T-cell (primary cell): ENCODE results near the gene ANKEF1. TPM values are rescaled to one million over a fixed set of nuclear protein-coding genes. Genes with fewer than 3 reads are reported as not detected.
A peak's percentile ranks its signal among the peaks of the same experiment; 100 is the strongest.

Source experiments
- ATAC-seq, 4 experiments: fragments of 200-7000 bp in 3 of 4; fragments of 150-1000 bp in 1 of 4; cut with Tn5 transposase; replicated peaks in 1 of 4; 1 replicate in 3 of 4; 2 replicates in 1 of 4; pipeline ENCODE4 v1.10.0; 2021; ENCODE audit warnings: moderate library complexity in 3 of 4, mild to moderate bottlenecking in 2 of 4, moderate number of reproducible peaks in 1 of 4
- CTCF ChIA-PET, 2 donors: fragments of 300-600 bp; sonication (Branson Sonifier 250); formaldehyde crosslinking; loops; one replicate each; lab custom pipeline; 2022; ENCODE audit warnings: antibody characterized with exemption in 2 of 2; lab: Charles Lee
- POLR2A ChIA-PET, 2 donors: fragments of 300-600 bp; sonication (Branson Sonifier 250); formaldehyde crosslinking; loops; one replicate each; lab custom pipeline; 2022; ENCODE audit warnings: antibody characterized with exemption in 2 of 2; lab: Charles Lee
- DNase-seq, 35 experiments: peaks; one replicate each; pipeline versions ENCODE4 v3.0.0 to v3.0.0-alpha.2; 2013 to 2023
- H3K27ac ChIP-seq: one replicate; pipeline ENCODE4 v1.5.1; 2013; ENCODE audit warnings: low read length
- H3K27me3 ChIP-seq, 2 experiments: replicated peaks in 1 of 2; 1 replicate in 1 of 2; 2 replicates in 1 of 2; pipeline versions ENCODE4 v1.6.1 to v1.7.0; 2013; ENCODE audit warnings: low read length in 1 of 2, mixed read lengths in 1 of 2; ENCODE audit not compliant: control insufficient read depth in 2 of 2, insufficient read depth in 2 of 2; ENCODE audit errors: extremely low read depth in 1 of 2
- H3K36me3 ChIP-seq, 2 donors: 1 replicate in 1 of 2; 2 replicates in 1 of 2; pipeline versions ENCODE4 v1.6.1 to v1.7.0; 2013; ENCODE audit warnings: low read length in 1 of 2; ENCODE audit not compliant: control insufficient read depth in 2 of 2, insufficient read depth in 1 of 2; ENCODE audit errors: extremely low read depth in 1 of 2
- H3K4me1 ChIP-seq, 2 experiments: 1 replicate in 1 of 2; 2 replicates in 1 of 2; pipeline versions ENCODE4 v1.6.1 to v1.7.0; 2013; ENCODE audit warnings: low read length in 2 of 2, mixed read lengths in 1 of 2; ENCODE audit not compliant: insufficient read depth in 2 of 2, control insufficient read depth in 1 of 2; ENCODE audit errors: extremely low read depth in 1 of 2
- H3K4me3 ChIP-seq, 2 donors: 1 replicate in 1 of 2; 2 replicates in 1 of 2; pipeline versions ENCODE4 v1.5.1 to v1.7.0; 2013; ENCODE audit warnings: mild to moderate bottlenecking in 2 of 2, low read length in 1 of 2, moderate library complexity in 1 of 2; ENCODE audit not compliant: control insufficient read depth in 1 of 2; ENCODE audit errors: extremely low read depth in 1 of 2
- H3K9me3 ChIP-seq: 2 replicates; pipeline ENCODE4 v1.7.0; 2013
- H3K27ac Mint-ChIP-seq, 2 donors: one replicate each; pipeline ENCODE4 v1.8.0; 2020 to 2021; ENCODE audit warnings: mild to moderate bottlenecking in 2 of 2, mixed read lengths in 2 of 2
- H3K27me3 Mint-ChIP-seq, 2 donors: one replicate each; pipeline ENCODE4 v1.8.0; 2021 to 2022; ENCODE audit warnings: mixed read lengths in 2 of 2
- H3K36me3 Mint-ChIP-seq: one replicate; pipeline ENCODE4 v1.8.0; 2021; ENCODE audit warnings: mixed read lengths
- H3K4me1 Mint-ChIP-seq, 3 donors: one replicate each; pipeline ENCODE4 v1.8.0; 2020 to 2022; ENCODE audit warnings: mixed read lengths in 3 of 3, mild to moderate bottlenecking in 1 of 3
- H3K4me3 Mint-ChIP-seq, 3 donors: one replicate each; pipeline ENCODE4 v1.8.0; 2020 to 2022; ENCODE audit warnings: mild to moderate bottlenecking in 3 of 3, mixed read lengths in 3 of 3, moderate library complexity in 3 of 3
- H3K9me3 Mint-ChIP-seq, 3 donors: one replicate each; pipeline ENCODE4 v1.8.0; 2020 to 2022; ENCODE audit warnings: mixed read lengths in 3 of 3
- WGBS: methylation state at CpG from one replicate; pipeline ENCODE4 v1.1.5; 2013; ENCODE audit warnings: missing lambda C conversion rate; ENCODE audit not compliant: insufficient coverage; 5-methylcytosine and 5-hydroxymethylcytosine counted together
- total RNA-seq, 35 experiments: library from RNA in 6 of 35; stranded (reverse) in 6 of 35; fragments of 120-200 nt in 1 of 35; gene quantifications; one replicate each; pipeline versions ENCODE4 v1.2.1 to v1.2.4 and lab custom pipeline; 2013 to 2026

Gene ANKEF1
- total RNA-seq, 5 donors from 2014 or later (not counting 1 experiment from before 2014, with no cell fraction given): 1.9 to 7.0 (median 4.1) TPM

DNA sequence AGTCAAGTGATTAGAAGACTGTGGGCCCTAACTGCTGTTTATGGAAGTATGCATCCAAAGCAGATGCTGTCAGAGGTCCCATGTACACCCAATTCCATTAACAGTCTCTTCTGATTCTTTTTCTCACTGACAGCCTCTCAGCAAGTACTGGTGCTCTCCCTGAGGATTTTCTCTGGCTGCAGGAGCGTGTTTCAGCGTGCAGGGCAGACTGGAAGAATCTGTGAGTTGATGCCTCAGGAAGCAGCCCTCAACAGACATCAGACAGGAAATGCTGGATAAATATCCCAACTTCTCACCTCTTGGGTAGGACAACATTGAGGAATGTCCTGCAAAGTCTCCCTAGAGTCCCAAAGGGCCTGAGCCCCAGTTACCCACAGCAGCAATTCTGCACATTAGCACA, 40.8 kb downstream of the ANKEF1 start:
- H3K9me3 ChIP-seq: no peaks in the 10 kb centered on the region
- Mint-ChIP-seq H3K27me3 (peaks cover 23 to 28% of the 10 kb centered on the region in 2 donors), H3K36me3 (no peaks in the 10 kb centered on the region), H3K9me3 (no peaks in the 10 kb centered on the region), H3K4me3 (no peak overlapping the region), H3K27ac (no peak overlapping the region), H3K4me1 (no peaks in the 10 kb centered on the region)
- 100% methylated on average over 2 of the region's 2 CpGs for WGBS
- DNase-seq (no peak), ATAC-seq (no peak)
- no peaks in the 10 kb centered on the region for H3K4me1 ChIP-seq
- no peak overlapping the region for H3K4me3 ChIP-seq
- POLR2A ChIA-PET: no interaction called here
- CTCF ChIA-PET: no interaction called here
- H3K36me3 ChIP-seq: no peaks in the 10 kb centered on the region
- no peak overlapping the region for H3K27ac ChIP-seq
- peaks cover 0 to 3% of the 10 kb centered on the region in 2 experiments for H3K27me3 ChIP-seq

- H3K36me3 Mint-ChIP-seq: no peaks in the 10 kb centered on the region
- no peak overlapping the region for H3K4me3 Mint-ChIP-seq
- H3K4me3 ChIP-seq: no peak overlapping the region
- WGBS: 100% methylated on average over 1 of the region's 5 CpGs
- H3K4me1 ChIP-seq: no peaks in the 10 kb centered on the region
- H3K4me1 Mint-ChIP-seq: no peaks in the 10 kb centered on the region
- no peak overlapping the region for H3K27ac ChIP-seq
- POLR2A ChIA-PET: no interaction called here
- CTCF ChIA-PET: interaction anchor here (0.8 to 1.5 kb wide), 3 partner anchors 9 to 96 kb away, joined by 3 read pairs; no protein-coding TSS in a partner anchor
- no peaks in the 10 kb centered on the region for H3K9me3 Mint-ChIP-seq
- H3K27me3 Mint-ChIP-seq: peaks cover 25 to 28% of the 10 kb centered on the region in 2 donors
- H3K27me3 ChIP-seq: peaks cover 0 to 3% of the 10 kb centered on the region in 2 experiments
- H3K9me3 ChIP-seq: no peaks in the 10 kb centered on the region
- no peak overlapping the region for H3K27ac Mint-ChIP-seq
- no peaks in the 10 kb centered on the region for H3K36me3 ChIP-seq
- ATAC-seq: no peak
- no peak for DNase-seq
These were observed 41.6 kb downstream of the ANKEF1 start for GRCh38 chr20:10076126-10077080.

DNA sequence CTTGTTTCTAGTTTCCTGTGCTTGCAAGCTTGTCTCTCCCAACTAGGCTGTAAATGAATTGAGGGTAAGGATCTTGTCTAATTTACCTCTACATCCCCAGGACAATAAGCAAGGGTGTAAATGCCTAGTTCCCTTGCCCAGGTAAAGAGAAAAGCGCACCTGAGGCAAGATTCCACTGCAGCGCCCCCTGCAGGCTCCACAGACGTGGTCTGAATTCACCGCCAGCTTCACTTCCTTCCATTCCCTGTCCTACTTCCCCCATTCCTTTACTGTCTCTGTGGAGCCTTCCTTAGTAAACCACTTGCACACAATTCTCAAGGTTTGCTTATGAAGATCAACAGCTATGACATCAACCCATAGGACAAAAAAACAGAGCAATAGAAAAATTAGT, 42.3 kb downstream of the ANKEF1 start:
- no peak overlapping the region for H3K4me3 ChIP-seq
- H3K9me3 Mint-ChIP-seq: no peaks in the 10 kb centered on the region
- H3K27me3 Mint-ChIP-seq: peaks cover 25 to 28% of the 10 kb centered on the region in 2 donors
- no peak for ATAC-seq
- H3K27ac Mint-ChIP-seq: no peak overlapping the region
- ChIA-PET CTCF (interaction anchor here (0.8 to 1.5 kb wide), 3 partner anchors 8 to 97 kb away, joined by 3 read pairs; no protein-coding TSS in a partner anchor), POLR2A (no interaction called here)
- H3K4me3 Mint-ChIP-seq: no peak overlapping the region
- H3K36me3 Mint-ChIP-seq: no peaks in the 10 kb centered on the region
- H3K36me3 ChIP-seq: no peaks in the 10 kb centered on the region
- peaks cover 0 to 3% of the 10 kb centered on the region in 2 experiments for H3K27me3 ChIP-seq
- no CpG with 5 or more reads among the region's 4 CpGs for WGBS
- H3K9me3 ChIP-seq: no peaks in the 10 kb centered on the region
- H3K4me1 ChIP-seq: no peaks in the 10 kb centered on the region
- no peak overlapping the region for H3K27ac ChIP-seq
- DNase-seq: peak in 3 of 35 experiments; percentile 1 to 17 (median 3)
- H3K4me1 Mint-ChIP-seq: no peaks in the 10 kb centered on the region

DNA sequence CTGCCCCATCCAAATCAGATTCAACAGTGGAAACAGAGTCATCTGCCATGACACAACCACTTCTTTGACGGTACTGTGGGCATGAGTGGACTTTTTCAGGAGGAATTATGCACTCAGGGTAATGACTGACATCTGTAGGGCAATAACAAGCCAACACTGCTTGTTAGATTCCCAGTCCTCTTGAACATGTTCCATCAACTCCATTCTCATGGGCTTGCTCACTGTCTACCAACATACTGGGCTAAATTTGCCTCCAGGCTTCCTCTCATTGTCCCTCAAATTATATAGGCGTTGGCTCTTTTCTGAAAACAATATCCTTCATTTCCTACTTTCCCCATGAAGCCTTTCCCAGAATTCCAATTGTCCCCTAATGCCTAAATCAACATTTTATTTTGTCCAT, 43.1 kb downstream of the ANKEF1 start:
- H3K9me3 Mint-ChIP-seq: no peaks in the 10 kb centered on the region
- H3K27ac Mint-ChIP-seq: no peak overlapping the region
- ChIA-PET CTCF (interaction anchor here (0.9 to 1.5 kb wide), 3 partner anchors 11 to 13 kb away, joined by 3 read pairs; no protein-coding TSS in a partner anchor), POLR2A (no interaction called here)
- no peak overlapping the region for H3K27ac ChIP-seq
- H3K27me3 Mint-ChIP-seq: peaks cover 25 to 26% of the 10 kb centered on the region in 2 donors
- no peak overlapping the region for H3K4me3 ChIP-seq
- peaks cover 0 to 3% of the 10 kb centered on the region in 2 experiments for H3K27me3 ChIP-seq
- H3K4me1 Mint-ChIP-seq: no peaks in the 10 kb centered on the region
- ATAC-seq (no peak), DNase-seq (no peak)
- no peaks in the 10 kb centered on the region for H3K4me1 ChIP-seq
- H3K36me3 Mint-ChIP-seq: no peaks in the 10 kb centered on the region
- no peaks in the 10 kb centered on the region for H3K36me3 ChIP-seq
- H3K4me3 Mint-ChIP-seq: no peak overlapping the region
- WGBS: 58% methylated on average over 1 of the region's 2 CpGs
- no peaks in the 10 kb centered on the region for H3K9me3 ChIP-seq

GRCh38 chr20:10078403-10078802, 43.6 kb downstream of the ANKEF1 start:
- H3K9me3 ChIP-seq: no peaks in the 10 kb centered on the region
- CTCF ChIA-PET: interaction anchor here in 1 of 2 donors (0.9 to 1.2 kb wide), 2 partner anchors 10 to 13 kb away, joined by 3 read pairs; no protein-coding TSS in a partner anchor
- Mint-ChIP-seq H3K4me1 (no peaks in the 10 kb centered on the region), H3K27ac (no peak overlapping the region), H3K36me3 (no peaks in the 10 kb centered on the region), H3K27me3 (peaks cover 25 to 26% of the 10 kb centered on the region in 2 donors), H3K4me3 (no peak overlapping the region), H3K9me3 (no peaks in the 10 kb centered on the region)
- no peak overlapping the region for H3K4me3 ChIP-seq
- no peaks in the 10 kb centered on the region for H3K36me3 ChIP-seq
- POLR2A ChIA-PET: no interaction called here
- H3K27me3 ChIP-seq: peaks cover 0 to 3% of the 10 kb centered on the region in 2 experiments
- no peak overlapping the region for H3K27ac ChIP-seq
- ATAC-seq (no peak), DNase-seq (no peak)
- H3K4me1 ChIP-seq: no peaks in the 10 kb centered on the region
- 100% methylated on average over 1 of the region's 3 CpGs for WGBS

DNA sequence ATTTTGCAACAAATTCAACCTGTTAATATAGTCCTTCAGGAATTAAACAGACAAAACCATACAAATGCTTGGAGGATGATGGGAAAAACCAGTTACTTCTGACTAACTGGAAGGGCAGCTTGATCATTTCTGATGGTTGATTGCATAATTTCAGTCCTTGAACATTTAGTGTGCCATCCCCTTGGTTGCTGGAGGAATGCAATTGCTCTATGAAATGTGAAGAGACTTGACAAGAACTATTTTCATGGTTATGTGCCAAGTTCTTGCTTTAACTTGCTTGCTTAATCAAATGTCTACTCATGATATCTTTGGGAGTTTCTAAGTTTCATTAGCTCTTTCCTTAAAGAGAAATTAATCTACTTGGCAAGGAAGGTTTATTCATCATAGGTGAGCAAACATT, 45.2 kb downstream of the ANKEF1 start:
- no peaks in the 10 kb centered on the region for H3K4me1 ChIP-seq
- CTCF ChIA-PET: no interaction called here
- Mint-ChIP-seq H3K4me3 (no peak overlapping the region), H3K4me1 (no peaks in the 10 kb centered on the region), H3K36me3 (no peaks in the 10 kb centered on the region), H3K9me3 (no peaks in the 10 kb centered on the region), H3K27me3 (peaks cover 15 to 21% of the 10 kb centered on the region in 2 donors), H3K27ac (no peak overlapping the region)
- peaks cover 0 to 3% of the 10 kb centered on the region in 2 experiments for H3K27me3 ChIP-seq
- H3K4me3 ChIP-seq: no peak overlapping the region
- POLR2A ChIA-PET: no interaction called here
- DNase-seq (no peak), ATAC-seq (no peak)
- H3K9me3 ChIP-seq: no peaks in the 10 kb centered on the region
- no peaks in the 10 kb centered on the region for H3K36me3 ChIP-seq
- H3K27ac ChIP-seq: no peak overlapping the region
